HG02763 (cell line): ENCODE measurements around the gene TMEM131L.

Experiments
- ATAC-seq: cut with Tn5 transposase; IDR thresholded peaks from one replicate; pipeline ENCODE4 v1.9.1; 2021; ENCODE audit warnings: mild to moderate bottlenecking, moderate library complexity; ENCODE audit not compliant: unreplicated experiment

Gene TMEM131L

GRCh38 chr4:153684182-153684970 lies 218.2 kb downstream of the TMEM131L start, which contains the start of gene TLR2:
TLR2 (plus strand) TSS chr4:153684280; CDS start chr4:153702908, 18,628 bp downstream.
- peak; percentile 77 for ATAC-seq

- no peak for ATAC-seq
Measured at GRCh38 chr4:153684971-153685371, 218.8 kb downstream of the TMEM131L start.
